ENCODE measurements around the gene WNT11.

DNA sequence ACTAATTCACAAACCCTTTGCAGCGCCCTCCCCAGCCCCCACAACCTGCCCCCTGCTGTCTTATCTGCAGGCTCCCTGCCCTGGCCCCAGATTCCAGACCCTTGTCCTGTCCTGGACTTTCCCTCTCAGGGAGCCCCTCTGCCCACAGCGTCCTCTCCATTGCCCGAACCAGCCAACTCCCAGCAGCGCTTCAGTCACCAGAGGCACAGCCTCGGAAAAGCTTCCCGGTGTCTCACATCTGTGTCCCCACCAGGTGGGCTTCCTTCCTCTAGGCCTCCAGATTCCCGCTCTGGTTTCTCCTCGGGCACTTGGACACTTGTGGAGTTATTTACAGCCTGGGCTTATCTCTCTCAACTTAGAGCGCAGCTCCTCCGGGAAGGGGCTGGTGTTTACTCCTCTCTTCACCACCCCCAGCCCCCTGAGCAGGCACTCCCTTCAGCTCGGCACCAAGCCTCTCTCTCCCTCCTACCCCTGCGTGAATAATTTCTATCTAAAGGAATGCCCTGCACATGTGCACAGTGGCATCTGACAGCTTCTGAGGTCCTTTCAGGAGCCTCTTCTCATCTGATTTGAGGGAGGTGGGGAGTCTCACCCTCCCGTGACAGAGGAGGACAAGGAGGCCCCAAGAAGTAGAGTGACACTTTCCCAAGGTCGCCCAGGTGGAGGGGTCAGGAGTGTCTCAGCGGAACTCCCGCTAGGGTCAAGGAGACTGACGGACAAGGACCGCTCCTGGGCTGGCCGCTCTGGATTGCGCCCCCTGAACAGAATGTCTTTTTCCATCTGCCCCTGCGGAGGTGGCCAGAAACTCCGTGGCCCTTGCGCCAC is 838 bp downstream of the WNT11 start:
- TF ChIP-seq, protein P1, sequence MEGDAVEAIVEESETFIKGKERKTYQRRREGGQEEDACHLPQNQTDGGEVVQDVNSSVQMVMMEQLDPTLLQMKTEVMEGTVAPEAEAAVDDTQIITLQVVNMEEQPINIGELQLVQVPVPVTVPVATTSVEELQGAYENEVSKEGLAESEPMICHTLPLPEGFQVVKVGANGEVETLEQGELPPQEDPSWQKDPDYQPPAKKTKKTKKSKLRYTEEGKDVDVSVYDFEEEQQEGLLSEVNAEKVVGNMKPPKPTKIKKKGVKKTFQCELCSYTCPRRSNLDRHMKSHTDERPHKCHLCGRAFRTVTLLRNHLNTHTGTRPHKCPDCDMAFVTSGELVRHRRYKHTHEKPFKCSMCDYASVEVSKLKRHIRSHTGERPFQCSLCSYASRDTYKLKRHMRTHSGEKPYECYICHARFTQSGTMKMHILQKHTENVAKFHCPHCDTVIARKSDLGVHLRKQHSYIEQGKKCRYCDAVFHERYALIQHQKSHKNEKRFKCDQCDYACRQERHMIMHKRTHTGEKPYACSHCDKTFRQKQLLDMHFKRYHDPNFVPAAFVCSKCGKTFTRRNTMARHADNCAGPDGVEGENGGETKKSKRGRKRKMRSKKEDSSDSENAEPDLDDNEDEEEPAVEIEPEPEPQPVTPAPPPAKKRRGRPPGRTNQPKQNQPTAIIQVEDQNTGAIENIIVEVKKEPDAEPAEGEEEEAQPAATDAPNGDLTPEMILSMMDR (conservative IDR thresholded peaks at IDR 0.05): no peak
- no peak for TF ChIP-seq EZH2 (IDR thresholded peaks at IDR 0.05; ENCODE audit: low read depth)

Data from PC-9 (cell line).